Adrenal gland (tissue), 12 donors: Measurements from ENCODE around the gene DLGAP1. TPM values are rescaled to one million over a fixed set of nuclear protein-coding genes. Genes with fewer than 3 reads are reported as not detected.

Experiments used
- DNase-seq, 7 donors: peaks; one replicate each; pipeline ENCODE4 v3.0.0-alpha.2; 2019 to 2020
- H3K27ac ChIP-seq, 5 donors: fragments of 200-600 bp; sonication (generic) in 4 of 5; 1 replicate in 3 of 5; 2 replicates in 2 of 5; pipeline versions ENCODE4 v1.5.1 to v1.8.0; 2016 to 2020; ENCODE audit warnings: mild to moderate bottlenecking in 1 of 5
- H3K27me3 ChIP-seq: fragments of 200-600 bp; 2 replicates; pipeline ENCODE4 v1.8.0; 2021
- H3K36me3 ChIP-seq, 2 donors: fragments of 200-600 bp; replicated peaks in 1 of 2; 1 replicate in 1 of 2; 2 replicates in 1 of 2; pipeline versions ENCODE4 v1.5.1 to v1.8.0; 2018 to 2022
- H3K4me1 ChIP-seq, 2 donors: fragments of 200-600 bp; replicated peaks in 1 of 2; 1 replicate in 1 of 2; 2 replicates in 1 of 2; pipeline versions ENCODE4 v1.5.1 to v1.8.0; 2018 to 2021
- H3K4me3 ChIP-seq, 4 donors: fragments of 200-600 bp; sonication (generic) in 3 of 4; one replicate each; pipeline ENCODE4 v1.5.1; 2016 to 2018
- H3K9me3 ChIP-seq, 3 donors: fragments of 200-600 bp; sonication (generic) in 1 of 3; replicated peaks in 1 of 3; 1 replicate in 2 of 3; 2 replicates in 1 of 3; pipeline versions ENCODE4 v1.5.1 to v1.8.0; 2016 to 2021
- CTCF ChIP-seq, 6 experiments: fragments of 450-650 bp in 4 of 6; fragments of 200-600 bp in 2 of 6; sonication (generic) in 1 of 6; IDR thresholded peaks; 1 replicate in 5 of 6; 2 replicates in 1 of 6; pipeline versions ENCODE4 v1.5.1 to v1.8.0; 2016 to 2021; ENCODE audit warnings: antibody characterized with exemption in 6 of 6, mild to moderate bottlenecking in 2 of 6, moderate library complexity in 1 of 6
- POLR2A ChIP-seq, 2 donors: fragments of 450-650 bp; IDR thresholded peaks; one replicate each; pipeline ENCODE4 v1.6.1; 2017; ENCODE audit warnings: antibody characterized with exemption in 2 of 2, mild to moderate bottlenecking in 2 of 2, moderate library complexity in 1 of 2
- WGBS, 4 donors: extraction: QIAGEN DNeasy Blood & Tissue Kit in 2 of 4; methylation state at CpG; one replicate each; pipeline versions ENCODE4 v1.1.5 to v1.1.7; 2013 to 2017; 5-methylcytosine and 5-hydroxymethylcytosine counted together
- intact Hi-C, 2 donors: fragments of 100-400 bp; cut with DNase I; formaldehyde crosslinking; loops; one replicate each; pipeline versions ENCODE4 v1.14.1 to v1.15.0; 2022 to 2023
- polyA plus RNA-seq, 3 donors: library from polyadenylated mRNA; stranded (reverse); fragments of 200-250 nt in 2 of 3; fragments of 350-450 nt in 1 of 3; fragmentation: Illumina TruSeq in 1 of 3; extraction: RNeasy Lipid Tissue Mini Kit (QIAGEN cat#74804) in 1 of 3; gene quantifications; one replicate each; pipeline ENCODE4 v1.2.3, GENCODE V29; 2013 to 2014
- total RNA-seq, 9 donors: library from RNA; depleted of rRNA in 4 of 9; stranded (reverse); fragments of >200 nt in 4 of 9; fragments of 120-200 nt in 1 of 9; fragmentation: NEBNext Ultra II Directional in 1 of 9; extraction: Animal tissue kit (Norgen Biotek cat#: 25700) in 1 of 9; gene quantifications; one replicate each; pipeline versions ENCODE4 v1.1.0 to v1.2.4, GENCODE V29; 2013 to 2023
- donor health status: healthy with polysubstance abuse.
- donor health status: Bipolar disorder and iron deficiency.
- donor health status: DM: yes; HTN: yes; CAD: no.
- donor health status: DM: no; HTN: no; CAD: no.
- donor health status: DM: no; HTN: no; CAD: no.
- donor health status: DM: yes; HTN: yes; CAD: no.

DLGAP1 gene
- total and polyA plus RNA-seq, 12 donors = 1.7 to 30.9 (median 12.9) TPM

DNA sequence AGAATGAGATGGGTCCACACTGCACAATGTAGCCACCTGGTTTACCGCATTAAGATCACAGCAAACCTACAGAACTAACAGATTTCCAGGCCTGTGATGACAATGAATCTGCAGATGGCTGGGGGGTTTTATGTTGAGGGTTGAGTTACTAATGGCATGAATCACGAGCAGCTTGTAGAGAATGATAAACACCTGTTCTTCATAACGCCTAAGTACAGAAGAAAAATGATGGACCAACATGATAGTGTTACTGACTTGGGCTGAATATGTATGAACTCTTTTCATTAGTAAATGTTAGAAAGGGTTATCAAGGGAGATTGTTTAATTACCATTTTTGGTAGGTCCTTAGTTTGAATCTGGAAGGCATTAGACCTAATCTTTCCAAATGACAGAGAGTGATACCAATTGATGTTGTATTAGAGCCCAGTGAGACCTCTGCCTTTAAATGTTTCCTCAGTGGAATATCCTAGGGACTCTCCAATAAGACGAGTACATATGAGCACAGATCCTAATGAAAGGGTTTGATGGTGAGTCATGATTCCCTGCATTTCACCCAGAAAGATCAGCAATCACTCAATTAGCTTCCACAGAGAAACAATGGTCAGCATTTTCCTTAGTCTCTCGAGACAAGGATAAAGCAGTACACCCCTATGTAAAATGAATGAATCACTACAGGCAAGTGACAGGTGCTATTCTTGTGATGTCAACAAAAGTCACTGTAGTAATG lies 243.8 kb downstream of the DLGAP1 start:
- Histone ChIP-seq H3K27ac (no peak overlapping the region), H3K36me3 (no peaks in the 10 kb centered on the region), H3K4me1 (no peaks in the 10 kb centered on the region), H3K9me3 (no peaks in the 10 kb centered on the region), H3K27me3 (no peaks in the 10 kb centered on the region), H3K4me3 (no peak overlapping the region)
- intact Hi-C loops = no loop called here
- 60 to 73% (median 65%) methylated on average over 5 of the region's 5 CpGs for WGBS, 4 donors
- no peak for TF ChIP-seq POLR2A (IDR thresholded peaks at IDR 0.05)
- TF ChIP-seq CTCF (IDR thresholded peaks at IDR 0.05) = no peak
- DNase-seq = no peak

DNA sequence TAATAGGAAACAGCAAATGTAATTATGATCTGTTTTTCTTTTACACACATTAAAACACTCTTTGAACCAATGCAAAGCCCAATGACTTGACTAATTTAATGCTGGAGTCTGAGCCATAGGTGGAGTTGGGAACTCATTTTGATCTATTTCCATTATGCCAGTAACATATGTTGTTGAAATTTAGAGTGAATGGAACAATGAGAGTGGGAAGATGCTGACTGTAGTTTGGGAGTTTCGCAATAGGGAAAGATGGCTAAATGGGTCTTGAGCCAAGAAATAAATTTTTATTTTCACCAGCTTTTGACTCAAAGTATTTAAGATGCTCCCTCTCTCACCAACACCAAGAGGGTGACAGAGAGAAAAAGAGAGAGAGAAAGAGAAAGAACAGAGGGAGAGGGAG lies 246.7 kb downstream of the DLGAP1 start:
- intact Hi-C loops = no loop called here
- Histone ChIP-seq H3K27ac (no peak overlapping the region), H3K4me1 (no peaks in the 10 kb centered on the region), H3K27me3 (no peaks in the 10 kb centered on the region), H3K36me3 (no peaks in the 10 kb centered on the region), H3K9me3 (no peaks in the 10 kb centered on the region), H3K4me3 (no peak overlapping the region)
- WGBS, 4 donors = 79 to 93% (median 85%) methylated on average over 1 of the region's 1 CpG
- TF ChIP-seq CTCF (IDR thresholded peaks at IDR 0.05) (no peak), POLR2A (IDR thresholded peaks at IDR 0.05) (no peak)
- DNase-seq = no peak

- intact Hi-C loops = no loop called here
- no peaks in the 10 kb centered on the region for H3K4me1 ChIP-seq
- 81 to 84% (median 83%) methylated on average over 7 of the region's 7 CpGs for WGBS, 4 donors
- no peaks in the 10 kb centered on the region for H3K27me3 ChIP-seq
- DNase-seq = no peak
- no peak overlapping the region for H3K27ac ChIP-seq
- no peak overlapping the region for H3K4me3 ChIP-seq
- no peaks in the 10 kb centered on the region for H3K9me3 ChIP-seq
- no peak for TF ChIP-seq CTCF (IDR thresholded peaks at IDR 0.05)
- no peak for TF ChIP-seq POLR2A (IDR thresholded peaks at IDR 0.05)
- no peaks in the 10 kb centered on the region for H3K36me3 ChIP-seq
Observed at GRCh38 chr18:4207383-4207985, 247.6 kb downstream of the DLGAP1 start.

GRCh38 chr18:4204438-4204720 lies 250.7 kb downstream of the DLGAP1 start:
- WGBS, 4 donors = 52 to 69% (median 58%) methylated on average over 1 of the region's 1 CpG
- H3K4me1 ChIP-seq = no peaks in the 10 kb centered on the region
- DNase-seq = no peak
- intact Hi-C loops = no loop called here
- TF ChIP-seq POLR2A (IDR thresholded peaks at IDR 0.05) (no peak), CTCF (IDR thresholded peaks at IDR 0.05) (no peak)
- H3K27me3 ChIP-seq = no peaks in the 10 kb centered on the region
- no peak overlapping the region for H3K27ac ChIP-seq
- H3K4me3 ChIP-seq = no peak overlapping the region
- no peaks in the 10 kb centered on the region for H3K9me3 ChIP-seq
- no peaks in the 10 kb centered on the region for H3K36me3 ChIP-seq
